GM06990 (cell line): Measurements from ENCODE around the gene AURKA.
A peak's percentile ranks its signal among the peaks of the same experiment; 100 is the strongest.

Source experiments
- DNase-seq: peaks from one replicate; pipeline ENCODE4 v3.0.0-alpha.2; 2011; ENCODE audit not compliant: insufficient read length; ENCODE audit errors: extremely low read depth
- H3K27me3 ChIP-seq: replicated peaks from 2 replicates; pipeline ENCODE4 v1.6.0; 2011; ENCODE audit warnings: low read length; ENCODE audit not compliant: control insufficient read depth, insufficient read depth
- H3K36me3 ChIP-seq: 2 replicates; pipeline ENCODE4 v1.5.1; 2011; ENCODE audit warnings: low read length; ENCODE audit not compliant: control insufficient read depth, insufficient read depth
- H3K4me3 ChIP-seq: replicated peaks from 2 replicates; pipeline ENCODE4 v1.5.1; 2011; ENCODE audit warnings: low read depth, mild to moderate bottlenecking, control low read depth, low read length
- CTCF ChIP-seq: IDR thresholded peaks from 2 replicates; pipeline ENCODE4 v1.5.1; 2011; ENCODE audit warnings: low read length, control low read depth, mild to moderate bottlenecking, inconsistent platforms; ENCODE audit not compliant: insufficient read depth, poor library complexity, severe bottlenecking

Gene AURKA

GRCh38 chr20:56392132-56392880 lies at the start of gene AURKA, which contains the start of gene CSTF1:
Gene AURKA, minus strand, starts transcription at chr20:56392215. Its CDS starts 4,018 bp downstream, at chr20:56388197.
Gene CSTF1, plus strand, starts transcription at chr20:56392645. Its CDS starts 2,908 bp downstream, at chr20:56395553.
- no peak for TF ChIP-seq CTCF
- Histone ChIP-seq H3K4me3 (peak within 1 kb of the TSS; percentile 87), H3K27me3 (no peaks in the 10 kb centered on the region), H3K36me3 (peaks cover 11% of the 10 kb centered on the region)
- DNase-seq = peak; percentile 99

- TF ChIP-seq CTCF = no peak
- Histone ChIP-seq H3K27me3 (no peaks in the 10 kb centered on the region), H3K36me3 (no peaks in the 10 kb centered on the region), H3K4me3 (no peak overlapping the region)
- no peak for DNase-seq
Measured at GRCh38 chr20:56440346-56441007, 48.5 kb upstream of the AURKA start.

GRCh38 chr20:56439771-56440291 lies 47.8 kb upstream of the AURKA start:
- H3K27me3 ChIP-seq = no peaks in the 10 kb centered on the region
- no peak for DNase-seq

GRCh38 chr20:56438284-56438683 lies 46.3 kb upstream of the AURKA start:
- Histone ChIP-seq H3K4me3 (no peak overlapping the region), H3K27me3 (no peaks in the 10 kb centered on the region), H3K36me3 (no peaks in the 10 kb centered on the region)
- TF ChIP-seq CTCF = no peak
- no peak for DNase-seq

More at GRCh38 chr20:56439771-56440291, 47.8 kb upstream of the AURKA start:
- no peaks in the 10 kb centered on the region for H3K36me3 ChIP-seq
- no peak for TF ChIP-seq CTCF
- no peak overlapping the region for H3K4me3 ChIP-seq

- H3K36me3 ChIP-seq = no peaks in the 10 kb centered on the region
- no peak for TF ChIP-seq CTCF
- H3K4me3 ChIP-seq = no peak overlapping the region
- no peak for DNase-seq
- no peaks in the 10 kb centered on the region for H3K27me3 ChIP-seq
Measured at GRCh38 chr20:56437196-56437960, 45.4 kb upstream of the AURKA start.
